PC-9 (cell line): ENCODE results near the gene PKD2L1. TPM values are rescaled to one million over a fixed set of nuclear protein-coding genes. Genes with fewer than 3 reads are reported as not detected.

ENCODE experiments used
- BruUV-seq: library from RNA; stranded (reverse); fragments of 400-500 nt; replicated peaks from 2 replicates; lab custom pipeline; 2021; lab: Mats Ljungman, UMichigan
- CTCF ChIA-PET: fragments of 300-600 bp; sonication (Branson Sonifier 250); formaldehyde crosslinking; loops from one replicate; lab custom pipeline; 2022; ENCODE audit warnings: antibody characterized with exemption; lab: Charles Lee
- POLR2A ChIA-PET: fragments of 300-600 bp; sonication (Branson Sonifier 250); formaldehyde crosslinking; loops from one replicate; lab custom pipeline; 2022; ENCODE audit warnings: antibody characterized with exemption; ENCODE audit not compliant: unreplicated experiment; lab: Charles Lee
- DNase-seq, 2 experiments: peaks; one replicate each; pipeline versions ENCODE4 v3.0.0 to v3.0.0-alpha.2; 2015 to 2022; ENCODE audit warnings: mixed read lengths in 1 of 2
- H2AFZ ChIP-seq: fragments of 200-600 bp; sonication (generic); 2 replicates; pipeline ENCODE4 v1.8.1; 2017; ENCODE audit warnings: antibody characterized with exemption
- H3F3A ChIP-seq: fragments of 200-600 bp; sonication (generic); 2 replicates; pipeline ENCODE4 v1.8.1; 2017; ENCODE audit warnings: antibody characterized with exemption, mild to moderate bottlenecking, low read depth; ENCODE audit not compliant: insufficient read depth
- H3K27ac ChIP-seq: fragments of 200-600 bp; sonication (generic); 2 replicates; pipeline ENCODE4 v1.6.1; 2016; ENCODE audit warnings: mixed run types
- H3K27me3 ChIP-seq: fragments of 200-600 bp; sonication (generic); 2 replicates; pipeline ENCODE4 v1.6.1; 2016; ENCODE audit warnings: low read depth, mixed run types; ENCODE audit not compliant: insufficient read depth
- H3K36me3 ChIP-seq: fragments of 200-600 bp; sonication (generic); 2 replicates; pipeline ENCODE4 v1.6.1; 2016; ENCODE audit warnings: low read depth, mixed run types
- H3K4me1 ChIP-seq: fragments of 200-600 bp; sonication (generic); replicated peaks from 2 replicates; pipeline ENCODE4 v1.6.1; 2016; ENCODE audit warnings: mixed run types; ENCODE audit not compliant: insufficient read depth
- H3K4me2 ChIP-seq: fragments of 200-600 bp; sonication (generic); 2 replicates; pipeline ENCODE4 v1.6.1; 2017; ENCODE audit warnings: mixed run types
- H3K4me3 ChIP-seq: fragments of 200-600 bp; sonication (generic); 2 replicates; pipeline ENCODE4 v1.6.1; 2016; ENCODE audit warnings: mixed run types
- H3K79me2 ChIP-seq: fragments of 200-600 bp; sonication (generic); 2 replicates; pipeline ENCODE4 v1.6.1; 2017; ENCODE audit warnings: low read depth, mixed run types
- H3K9me2 ChIP-seq: fragments of 200-600 bp; sonication (generic); 2 replicates; pipeline ENCODE4 v1.8.1; 2017; ENCODE audit warnings: mild to moderate bottlenecking; ENCODE audit not compliant: insufficient read depth
- H3K9me3 ChIP-seq: fragments of 200-600 bp; sonication (generic); 2 replicates; pipeline ENCODE4 v1.8.1; 2016; ENCODE audit warnings: low read depth; ENCODE audit not compliant: insufficient read depth
- H4K20me1 ChIP-seq: fragments of 200-600 bp; sonication (generic); 2 replicates; pipeline ENCODE4 v1.8.1; 2017; ENCODE audit not compliant: insufficient read depth
- CTCF ChIP-seq: fragments of 200-600 bp; sonication (generic); conservative IDR thresholded peaks from 2 replicates; pipeline ENCODE4 v1.6.1; 2017; ENCODE audit warnings: mixed run types, antibody characterized with exemption, mild to moderate bottlenecking, moderate library complexity
- EZH2 ChIP-seq: fragments of 200-600 bp; sonication (generic); IDR thresholded peaks from 2 replicates; pipeline ENCODE4 v1.8.0; 2017; ENCODE audit warnings: antibody characterized with exemption, low read depth
- intact Hi-C: fragments of 100-400 bp; cut with micrococcal nuclease; formaldehyde crosslinking; loops from one replicate; pipeline ENCODE4 v1.10.0; 2022; ENCODE audit not compliant: unreplicated experiment
- total RNA-seq: library from RNA; stranded (reverse); gene quantifications from 2 replicates; pipeline ENCODE4 v1.2.3, GENCODE V29; 2021

Gene PKD2L1
- total RNA-seq, 1 experiment from 2014 or later: not detected

GRCh38 chr10:100239851-100240250, 90.2 kb downstream of the PKD2L1 start:
- H3F3A ChIP-seq: no peaks in the 10 kb centered on the region
- no peak overlapping the region for H3K4me2 ChIP-seq
- ChIA-PET CTCF (no interaction called here), POLR2A (interaction anchor here (0.7 kb wide), 1 partner anchor 76 kb away, joined by 3 read pairs; no protein-coding TSS in a partner anchor)
- BruUV-seq: no TSS peak
- intact Hi-C loops: no loop called here
- no peaks in the 10 kb centered on the region for H3K27me3 ChIP-seq
- H3K79me2 ChIP-seq: no peaks in the 10 kb centered on the region
- H3K9me2 ChIP-seq: no peaks in the 10 kb centered on the region
- H3K4me3 ChIP-seq: no peak overlapping the region
- H3K36me3 ChIP-seq: peaks cover 4% of the 10 kb centered on the region; the same call in 1 of the 2 replicates
- H4K20me1 ChIP-seq: no peaks in the 10 kb centered on the region
- H2AFZ ChIP-seq: no peak overlapping the region
- H3K9me3 ChIP-seq: no peaks in the 10 kb centered on the region
- no peaks in the 10 kb centered on the region for H3K4me1 ChIP-seq
- no peak overlapping the region for H3K27ac ChIP-seq
- TF ChIP-seq CTCF: no peak
- no peak for TF ChIP-seq EZH2
- DNase-seq: no peak

- Histone ChIP-seq H3K79me2 (no peaks in the 10 kb centered on the region), H2AFZ (no peak overlapping the region), H4K20me1 (no peaks in the 10 kb centered on the region), H3F3A (no peaks in the 10 kb centered on the region), H3K9me2 (no peaks in the 10 kb centered on the region), H3K9me3 (no peaks in the 10 kb centered on the region), H3K4me2 (no peak overlapping the region), H3K4me1 (no peaks in the 10 kb centered on the region), H3K27me3 (no peaks in the 10 kb centered on the region), H3K4me3 (no peak overlapping the region), H3K27ac (no peak overlapping the region), H3K36me3 (peaks cover 4% of the 10 kb centered on the region; the same call in 1 of the 2 replicates)
- DNase-seq: no peak
- CTCF ChIA-PET: no interaction called here
- intact Hi-C loops: no loop called here
- no TSS peak for BruUV-seq
- no peak for TF ChIP-seq CTCF
- TF ChIP-seq EZH2: no peak
- POLR2A ChIA-PET: no interaction called here
Measured at GRCh38 chr10:100238429-100238828, 91.6 kb downstream of the PKD2L1 start.

Other genes with a start within 250 kb of the PKD2L1 start
- gene CPN1, start 248.4 kb downstream of the PKD2L1 start, total RNA-seq: not detected in 2 replicates
- gene ERLIN1, start 144.2 kb downstream of the PKD2L1 start, total RNA-seq: 18.6 and 24.9 TPM in 2 replicates
- 6.2 and 7.8 TPM in 2 replicates for gene CHUK, start 100.6 kb downstream of the PKD2L1 start, total RNA-seq
- gene CWF19L1, start 62.6 kb downstream of the PKD2L1 start, total RNA-seq: 17.9 and 20.4 TPM in 2 replicates
- 9.9 and 17.9 TPM in 2 replicates for gene BLOC1S2, start 43.5 kb downstream of the PKD2L1 start, total RNA-seq
- gene SCD, start 17.0 kb upstream of the PKD2L1 start, total RNA-seq: 220 and 518 TPM in 2 replicates
- gene WNT8B, start 132.8 kb upstream of the PKD2L1 start, total RNA-seq: not detected in 2 replicates
- gene SEC31B, start 189.6 kb upstream of the PKD2L1 start, total RNA-seq: 7.4 and 9.2 TPM in 2 replicates
- gene NDUFB8, start 199.6 kb upstream of the PKD2L1 start, total RNA-seq: 85.7 and 86.0 TPM in 2 replicates
- gene HIF1AN, start 205.7 kb upstream of the PKD2L1 start, total RNA-seq: 37.5 and 42.0 TPM in 2 replicates